Mesothelial cell of epicardium (in vitro differentiated cells): ENCODE results near the gene MAGI3. TPM values are rescaled to one million over a fixed set of nuclear protein-coding genes. Genes with fewer than 3 reads are reported as not detected.

ENCODE experiments used
- DNase-seq, 2 experiments: peaks; one replicate each; pipeline ENCODE4 v3.0.0; 2021; ENCODE audit warnings: low spot score in 2 of 2; ENCODE audit not compliant: unreplicated experiment in 2 of 2
- H3K27ac Mint-ChIP-seq: 2 replicates; pipeline ENCODE4 v1.8.0; 2021; ENCODE audit warnings: mixed read lengths
- H3K27me3 Mint-ChIP-seq: 2 replicates; pipeline ENCODE4 v1.8.0; 2021; ENCODE audit warnings: low read depth, mixed read lengths
- H3K36me3 Mint-ChIP-seq: 2 replicates; pipeline ENCODE4 v1.8.0; 2021; ENCODE audit warnings: mixed read lengths
- H3K4me1 Mint-ChIP-seq: 2 replicates; pipeline ENCODE4 v1.8.0; 2021; ENCODE audit warnings: mixed read lengths
- H3K4me3 Mint-ChIP-seq: 2 replicates; pipeline ENCODE4 v1.8.0; 2021; ENCODE audit warnings: mild to moderate bottlenecking, moderate library complexity, mixed read lengths
- H3K9me3 Mint-ChIP-seq: 2 replicates; pipeline ENCODE4 v1.8.0; 2021; ENCODE audit warnings: mixed read lengths
- CTCF ChIP-seq: fragments of 200-600 bp; sonication (generic); IDR thresholded peaks from one replicate; pipeline ENCODE4 v1.5.0; 2021; ENCODE audit warnings: antibody characterized with exemption; ENCODE audit not compliant: unreplicated experiment
- total RNA-seq: library from RNA; stranded (reverse); gene quantifications from 3 replicates; pipeline ENCODE4 v1.2.1, GENCODE V29; 2021

The MAGI3 gene
- total RNA-seq, 1 donor from 2014 or later: 28.7 TPM

GRCh38 chr1:113388017-113388620, 2.2 kb upstream of the MAGI3 start:
- peaks cover 4% of the 10 kb centered on the region for H3K36me3 Mint-ChIP-seq
- H3K4me1 Mint-ChIP-seq: peaks cover 34% of the 10 kb centered on the region
- peak overlapping the region; percentile 85 for H3K27ac Mint-ChIP-seq
- no peak for DNase-seq
- peak overlapping the region; percentile 74 for H3K4me3 Mint-ChIP-seq
- TF ChIP-seq CTCF: no peak
- H3K27me3 Mint-ChIP-seq: no peaks in the 10 kb centered on the region
- H3K9me3 Mint-ChIP-seq: peaks cover 12% of the 10 kb centered on the region

- no peak for TF ChIP-seq CTCF
- H3K4me1 Mint-ChIP-seq: peaks cover 39% of the 10 kb centered on the region
- peaks cover 4% of the 10 kb centered on the region for H3K36me3 Mint-ChIP-seq
- peak overlapping the region; percentile 85 for H3K27ac Mint-ChIP-seq
- peaks cover 12% of the 10 kb centered on the region for H3K9me3 Mint-ChIP-seq
- H3K27me3 Mint-ChIP-seq: no peaks in the 10 kb centered on the region
- no peak for DNase-seq
- peak overlapping the region; percentile 74 for H3K4me3 Mint-ChIP-seq
Measured at GRCh38 chr1:113388621-113389358, 1.5 kb upstream of the MAGI3 start.

GRCh38 chr1:113389359-113389952, 859 bp upstream of the MAGI3 start:
- peaks cover 9% of the 10 kb centered on the region for H3K9me3 Mint-ChIP-seq
- H3K36me3 Mint-ChIP-seq: peaks cover 4% of the 10 kb centered on the region
- H3K4me3 Mint-ChIP-seq: peak overlapping the region; percentile 74
- H3K27ac Mint-ChIP-seq: peak overlapping the region; percentile 85
- H3K4me1 Mint-ChIP-seq: peaks cover 46% of the 10 kb centered on the region
- no peak for TF ChIP-seq CTCF
- H3K27me3 Mint-ChIP-seq: no peaks in the 10 kb centered on the region
- DNase-seq: no peak

GRCh38 chr1:113390871-113391648, 745 bp downstream of the MAGI3 start:
- peaks cover 7% of the 10 kb centered on the region for H3K9me3 Mint-ChIP-seq
- peak overlapping the region; percentile 76 for H3K27ac Mint-ChIP-seq
- no peaks in the 10 kb centered on the region for H3K27me3 Mint-ChIP-seq
- peaks cover 49% of the 10 kb centered on the region for H3K4me1 Mint-ChIP-seq
- peak; percentile 29 to 63 for DNase-seq
- H3K36me3 Mint-ChIP-seq: peaks cover 4% of the 10 kb centered on the region
- H3K4me3 Mint-ChIP-seq: peak overlapping the region; percentile 79
- no peak for TF ChIP-seq CTCF

- Mint-ChIP-seq H3K27ac (peak overlapping the region; percentile 76), H3K9me3 (peaks cover 7% of the 10 kb centered on the region), H3K4me1 (peaks cover 49% of the 10 kb centered on the region), H3K4me3 (peak overlapping the region; percentile 79), H3K36me3 (peaks cover 4% of the 10 kb centered on the region), H3K27me3 (no peaks in the 10 kb centered on the region)
- TF ChIP-seq CTCF: no peak
- no peak for DNase-seq
Measured at GRCh38 chr1:113391649-113392271, 1.4 kb downstream of the MAGI3 start.
